ENCODE measurements around the gene C11orf68.

GRCh38 chr11:65931773-65932557 lies 13.1 kb upstream of the C11orf68 start:
- TF ChIP-seq CTCF (conservative IDR thresholded peaks at IDR 0.05) = no peak
- TF ChIP-seq EZH2 (IDR thresholded peaks at IDR 0.05; ENCODE audit: low read depth) = no peak
